Liver (tissue), 9 donors: ENCODE measurements around the gene THAP4. TPM values are rescaled to one million over a fixed set of nuclear protein-coding genes. Genes with fewer than 3 reads are reported as not detected.

Source experiments
- DNase-seq: peaks from one replicate; pipeline ENCODE4 v3.0.0-alpha.2; 2017; ENCODE audit warnings: low spot score
- H3K27ac ChIP-seq, 2 donors: one replicate each; pipeline ENCODE4 v1.7.0; 2013; ENCODE audit warnings: inconsistent platforms in 2 of 2, low read length in 2 of 2, control low read depth in 1 of 2, low read depth in 1 of 2, mild to moderate bottlenecking in 1 of 2
- H3K27me3 ChIP-seq, 4 donors: one replicate each; pipeline versions ENCODE4 v1.6.1 to v1.7.0; 2013; ENCODE audit warnings: low read length in 3 of 4, inconsistent platforms in 1 of 4, mild to moderate bottlenecking in 1 of 4, moderate library complexity in 1 of 4; ENCODE audit not compliant: control insufficient read depth in 4 of 4, insufficient read depth in 4 of 4
- H3K36me3 ChIP-seq, 4 donors: one replicate each; pipeline versions ENCODE4 v1.6.1 to v1.7.0; 2013; ENCODE audit warnings: low read length in 3 of 4, mild to moderate bottlenecking in 3 of 4, low read depth in 1 of 4, moderate library complexity in 1 of 4; ENCODE audit not compliant: control insufficient read depth in 4 of 4, insufficient read depth in 3 of 4
- H3K4me1 ChIP-seq, 4 donors: one replicate each; pipeline versions ENCODE4 v1.6.1 to v1.7.0; 2013; ENCODE audit warnings: low read length in 3 of 4, mild to moderate bottlenecking in 3 of 4, moderate library complexity in 1 of 4; ENCODE audit not compliant: control insufficient read depth in 4 of 4, insufficient read depth in 4 of 4
- H3K4me3 ChIP-seq, 3 donors: one replicate each; pipeline versions ENCODE4 v1.6.1 to v1.7.0; 2013; ENCODE audit warnings: low read length in 3 of 3, control low read depth in 1 of 3, low read depth in 1 of 3, mild to moderate bottlenecking in 1 of 3
- H3K9ac ChIP-seq, 2 donors: one replicate each; pipeline ENCODE4 v1.7.0; 2013; ENCODE audit warnings: low read length in 2 of 2, mild to moderate bottlenecking in 2 of 2, moderate library complexity in 2 of 2, control low read depth in 1 of 2, low read depth in 1 of 2
- H3K9me3 ChIP-seq, 4 donors: one replicate each; pipeline versions ENCODE4 v1.6.1 to v1.7.0; 2013; ENCODE audit warnings: low read length in 3 of 4; ENCODE audit not compliant: control insufficient read depth in 4 of 4
- EGR1 ChIP-seq, 2 donors: IDR thresholded peaks; 2 replicates each; pipeline ENCODE4 v1.6.1; 2016 to 2018; ENCODE audit warnings: antibody characterized with exemption in 2 of 2, low read depth in 2 of 2
- FOXA1 ChIP-seq: IDR thresholded peaks from 2 replicates; pipeline ENCODE4 v1.6.1; 2016; ENCODE audit warnings: antibody characterized with exemption
- FOXA2 ChIP-seq: IDR thresholded peaks from 2 replicates; pipeline ENCODE4 v1.6.1; 2016; ENCODE audit warnings: antibody characterized with exemption
- GABPA ChIP-seq, 2 donors: IDR thresholded peaks in 1 of 2; conservative IDR thresholded peaks in 1 of 2; 2 replicates each; pipeline ENCODE4 v1.6.1; 2016; ENCODE audit warnings: antibody characterized with exemption in 2 of 2, mild to moderate bottlenecking in 1 of 2, moderate library complexity in 1 of 2
- HNF4G ChIP-seq: IDR thresholded peaks from 2 replicates; pipeline ENCODE4 v1.6.1; 2016; ENCODE audit warnings: antibody characterized with exemption
- JUND ChIP-seq, 2 donors: IDR thresholded peaks; 2 replicates each; pipeline ENCODE4 v1.6.1; 2016; ENCODE audit warnings: antibody characterized with exemption in 2 of 2
- RAD21 ChIP-seq, 2 donors: IDR thresholded peaks; 2 replicates each; pipeline ENCODE4 v1.6.1; 2016; ENCODE audit warnings: antibody characterized with exemption in 2 of 2, mild to moderate bottlenecking in 2 of 2
- RXRA ChIP-seq, 2 donors: IDR thresholded peaks; 2 replicates each; pipeline ENCODE4 v1.6.1; 2017 to 2018; ENCODE audit warnings: antibody characterized with exemption in 2 of 2, mild to moderate bottlenecking in 1 of 2
- TAF1 ChIP-seq: conservative IDR thresholded peaks from 2 replicates; pipeline ENCODE4 v1.6.1; 2016; ENCODE audit warnings: antibody characterized with exemption, mild to moderate bottlenecking
- WGBS: extraction: QIAGEN DNeasy Blood & Tissue Kit; methylation state at CpG from one replicate; pipeline ENCODE4 v1.1.7; 2013; 5-methylcytosine and 5-hydroxymethylcytosine counted together
- polyA plus RNA-seq, 2 donors: library from polyadenylated mRNA; stranded (reverse) in 1 of 2; unstranded in 1 of 2; fragments of 200-250 nt in 1 of 2; fragments of >200 nt in 1 of 2; fragmentation: Nextera tagmentation in 1 of 2; extraction: Ambion mirVana in 1 of 2; gene quantifications; one replicate each; pipeline versions ENCODE4 v1.2.1 to v1.2.3, GENCODE V29; 2013 to 2015
- total RNA-seq, 2 donors: library from RNA; depleted of rRNA; stranded (reverse); fragments of >200 nt; gene quantifications; one replicate each; pipeline ENCODE4 v1.2.3, GENCODE V29; 2014
- TF ChIP-seq, protein P1 (sequence below): IDR thresholded peaks from 2 replicates; pipeline ENCODE4 v1.6.1; 2016; ENCODE audit warnings: antibody characterized with exemption, mild to moderate bottlenecking
- TF ChIP-seq, protein P2 (sequence below): IDR thresholded peaks from 2 replicates; pipeline ENCODE4 v1.6.1; 2016; ENCODE audit warnings: antibody characterized with exemption
- TF ChIP-seq, protein P3 (sequence below): IDR thresholded peaks from 2 replicates; pipeline ENCODE4 v1.6.1; 2016; ENCODE audit warnings: antibody characterized with exemption
- donor health status: healthy.
- donor health status: healthy.
- donor health status: healthy.
- donor health status: healthy.
- donor health status: healthy.

THAP4 gene
- total and polyA plus RNA-seq, 4 donors: 16.8 to 33.1 (median 22.7) TPM

DNA sequence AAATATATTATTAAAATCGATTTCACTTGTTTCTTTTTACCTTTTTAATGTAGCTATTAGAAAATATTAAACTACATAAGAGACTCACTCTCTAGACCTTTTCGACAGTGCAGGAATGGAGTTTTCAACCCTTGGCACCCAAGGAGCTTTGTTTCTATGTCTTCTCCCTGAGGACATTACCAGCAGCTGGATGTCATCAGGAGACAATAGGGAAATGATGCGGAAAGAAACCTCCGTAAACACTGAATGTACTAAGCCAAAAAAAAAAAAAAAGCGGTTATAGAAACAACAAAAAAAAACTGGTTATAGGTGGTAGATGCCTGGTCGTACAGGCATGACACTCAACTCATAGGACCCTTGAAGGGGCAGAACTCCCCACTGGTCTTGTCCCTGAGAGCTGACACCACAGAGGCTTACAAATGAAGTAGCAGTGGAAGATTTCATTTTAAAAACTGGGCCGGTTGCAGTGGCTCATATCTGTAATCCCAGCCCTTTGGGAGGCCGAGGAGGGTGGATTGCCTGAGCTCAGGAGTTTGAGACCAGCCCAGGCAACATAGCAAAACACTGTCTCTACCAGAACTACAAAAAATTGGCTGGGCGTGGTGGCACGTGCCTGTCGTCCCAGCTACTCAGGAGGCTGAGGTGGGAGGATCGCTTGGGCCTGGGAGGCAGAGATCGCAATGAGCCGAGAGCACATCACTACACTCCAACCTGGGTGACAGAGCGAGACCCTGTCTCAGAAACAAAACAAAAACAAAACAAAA is 23.8 kb downstream of the THAP4 start:
- WGBS: 93% methylated on average over 15 of the region's 15 CpGs
- no peak for DNase-seq
- Histone ChIP-seq H3K9me3 (no peaks in the 10 kb centered on the region), H3K36me3 (peaks cover 0 to 3% (median 0%) of the 10 kb centered on the region in 4 donors), H3K4me3 (no peak overlapping the region), H3K4me1 (peaks cover 12 to 24% (median 17%) of the 10 kb centered on the region in 4 donors), H3K9ac (no peak overlapping the region), H3K27me3 (no peaks in the 10 kb centered on the region), H3K27ac (no peak overlapping the region)
- TF ChIP-seq RXRA (IDR thresholded peaks at IDR 0.05) (no peak), RAD21 (IDR thresholded peaks at IDR 0.05) (no peak), EGR1 (IDR thresholded peaks at IDR 0.05; ENCODE audit: low read depth in 2 of 2) (no peak), FOXA1 (no peak), GABPA (IDR thresholded peaks at IDR 0.05 in 1 of 2, conservative IDR thresholded peaks at IDR 0.05 in 1 of 2) (no peak), HNF4G (no peak)
- TF ChIP-seq, protein P1, sequence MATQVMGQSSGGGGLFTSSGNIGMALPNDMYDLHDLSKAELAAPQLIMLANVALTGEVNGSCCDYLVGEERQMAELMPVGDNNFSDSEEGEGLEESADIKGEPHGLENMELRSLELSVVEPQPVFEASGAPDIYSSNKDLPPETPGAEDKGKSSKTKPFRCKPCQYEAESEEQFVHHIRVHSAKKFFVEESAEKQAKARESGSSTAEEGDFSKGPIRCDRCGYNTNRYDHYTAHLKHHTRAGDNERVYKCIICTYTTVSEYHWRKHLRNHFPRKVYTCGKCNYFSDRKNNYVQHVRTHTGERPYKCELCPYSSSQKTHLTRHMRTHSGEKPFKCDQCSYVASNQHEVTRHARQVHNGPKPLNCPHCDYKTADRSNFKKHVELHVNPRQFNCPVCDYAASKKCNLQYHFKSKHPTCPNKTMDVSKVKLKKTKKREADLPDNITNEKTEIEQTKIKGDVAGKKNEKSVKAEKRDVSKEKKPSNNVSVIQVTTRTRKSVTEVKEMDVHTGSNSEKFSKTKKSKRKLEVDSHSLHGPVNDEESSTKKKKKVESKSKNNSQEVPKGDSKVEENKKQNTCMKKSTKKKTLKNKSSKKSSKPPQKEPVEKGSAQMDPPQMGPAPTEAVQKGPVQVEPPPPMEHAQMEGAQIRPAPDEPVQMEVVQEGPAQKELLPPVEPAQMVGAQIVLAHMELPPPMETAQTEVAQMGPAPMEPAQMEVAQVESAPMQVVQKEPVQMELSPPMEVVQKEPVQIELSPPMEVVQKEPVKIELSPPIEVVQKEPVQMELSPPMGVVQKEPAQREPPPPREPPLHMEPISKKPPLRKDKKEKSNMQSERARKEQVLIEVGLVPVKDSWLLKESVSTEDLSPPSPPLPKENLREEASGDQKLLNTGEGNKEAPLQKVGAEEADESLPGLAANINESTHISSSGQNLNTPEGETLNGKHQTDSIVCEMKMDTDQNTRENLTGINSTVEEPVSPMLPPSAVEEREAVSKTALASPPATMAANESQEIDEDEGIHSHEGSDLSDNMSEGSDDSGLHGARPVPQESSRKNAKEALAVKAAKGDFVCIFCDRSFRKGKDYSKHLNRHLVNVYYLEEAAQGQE: no peak
- TF ChIP-seq, protein P2, sequence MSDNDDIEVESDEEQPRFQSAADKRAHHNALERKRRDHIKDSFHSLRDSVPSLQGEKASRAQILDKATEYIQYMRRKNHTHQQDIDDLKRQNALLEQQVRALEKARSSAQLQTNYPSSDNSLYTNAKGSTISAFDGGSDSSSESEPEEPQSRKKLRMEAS: no peak
- TF ChIP-seq, protein P3, sequence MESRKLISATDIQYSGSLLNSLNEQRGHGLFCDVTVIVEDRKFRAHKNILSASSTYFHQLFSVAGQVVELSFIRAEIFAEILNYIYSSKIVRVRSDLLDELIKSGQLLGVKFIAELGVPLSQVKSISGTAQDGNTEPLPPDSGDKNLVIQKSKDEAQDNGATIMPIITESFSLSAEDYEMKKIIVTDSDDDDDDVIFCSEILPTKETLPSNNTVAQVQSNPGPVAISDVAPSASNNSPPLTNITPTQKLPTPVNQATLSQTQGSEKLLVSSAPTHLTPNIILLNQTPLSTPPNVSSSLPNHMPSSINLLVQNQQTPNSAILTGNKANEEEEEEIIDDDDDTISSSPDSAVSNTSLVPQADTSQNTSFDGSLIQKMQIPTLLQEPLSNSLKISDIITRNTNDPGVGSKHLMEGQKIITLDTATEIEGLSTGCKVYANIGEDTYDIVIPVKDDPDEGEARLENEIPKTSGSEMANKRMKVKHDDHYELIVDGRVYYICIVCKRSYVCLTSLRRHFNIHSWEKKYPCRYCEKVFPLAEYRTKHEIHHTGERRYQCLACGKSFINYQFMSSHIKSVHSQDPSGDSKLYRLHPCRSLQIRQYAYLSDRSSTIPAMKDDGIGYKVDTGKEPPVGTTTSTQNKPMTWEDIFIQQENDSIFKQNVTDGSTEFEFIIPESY: no peak

DNA sequence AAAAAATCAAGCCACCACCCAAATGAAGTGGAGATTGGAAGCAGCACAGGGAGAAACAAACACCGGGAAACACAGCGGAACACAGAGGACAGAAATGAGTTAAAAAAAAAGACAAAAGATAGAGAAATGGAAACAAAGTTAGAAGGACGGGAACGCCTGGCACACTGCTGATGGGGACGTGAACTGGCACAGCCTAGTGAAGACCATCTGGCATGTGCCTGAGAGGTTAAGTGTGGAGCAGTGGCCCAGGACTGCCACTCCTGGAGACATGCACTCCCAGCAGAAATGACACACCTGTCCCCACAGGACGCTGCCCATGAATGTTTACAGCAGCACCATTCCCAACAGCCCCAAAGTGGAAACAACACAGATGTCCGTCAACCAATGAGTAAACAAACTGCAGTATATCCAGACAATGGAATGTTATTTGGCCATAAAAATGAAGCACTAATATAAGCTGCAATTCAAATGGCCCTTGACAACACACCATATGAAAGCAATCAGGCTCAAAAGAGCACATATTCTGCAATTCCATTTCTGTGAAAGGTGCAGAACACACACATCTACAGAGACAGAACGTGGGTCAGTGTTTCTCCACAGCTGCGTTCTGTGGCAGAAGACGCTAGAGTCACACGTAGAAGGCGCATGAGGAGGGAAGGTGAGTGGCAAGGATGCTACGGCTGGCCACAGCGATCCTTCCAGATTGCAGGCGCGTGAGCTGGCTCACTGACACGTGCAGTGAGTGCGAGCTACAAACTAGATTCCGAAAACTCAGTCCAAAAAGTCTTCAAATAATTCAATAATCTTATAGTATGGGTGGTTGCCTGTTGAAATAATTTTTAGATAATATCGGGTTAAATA is 24.6 kb downstream of the THAP4 start:
- Histone ChIP-seq H3K27ac (no peak overlapping the region), H3K9ac (no peak overlapping the region), H3K4me3 (no peak overlapping the region), H3K36me3 (peaks cover 0 to 3% (median 2%) of the 10 kb centered on the region in 4 donors), H3K27me3 (no peaks in the 10 kb centered on the region), H3K4me1 (peaks cover 9 to 17% (median 14%) of the 10 kb centered on the region in 4 donors), H3K9me3 (no peaks in the 10 kb centered on the region)
- TF ChIP-seq TAF1 (no peak), FOXA2 (no peak), HNF4G (no peak), JUND (IDR thresholded peaks at IDR 0.05) (no peak)
- WGBS: 94% methylated on average over 20 of the region's 20 CpGs
- DNase-seq: no peak
